ENCODE measurements around the gene SH2D1B. TPM values are rescaled to one million over a fixed set of nuclear protein-coding genes. Genes with fewer than 3 reads are reported as not detected.

Gene SH2D1B
- total and polyA plus RNA-seq, 2 donors (not counting 3 experiments of a cell fraction or from before 2014, with no cell fraction given): not detected

GRCh38 chr1:162388615-162389014 is 23.3 kb downstream of the SH2D1B start:
- BruUV-seq (replicated peaks): no TSS peak
- Histone ChIP-seq H3K9me1 (replicated peaks; ENCODE audit: control insufficient read depth, extremely low read depth, insufficient read depth, low read length) (no peaks in the 10 kb centered on the region), H3K36me3 (ENCODE audit: control insufficient read depth in 2 of 2, extremely low read depth in 1 of 2, insufficient read depth in 2 of 2, low read length in 2 of 2) (peaks cover 0 to under 1% of the 10 kb centered on the region in 2 experiments), H3K27me3 (ENCODE audit: control insufficient read depth in 2 of 2, insufficient read depth in 2 of 2, low read length in 2 of 2) (no peaks in the 10 kb centered on the region), H4K20me1 (replicated peaks; ENCODE audit: control insufficient read depth, extremely low read depth, insufficient read depth, low read length) (no peaks in the 10 kb centered on the region), H3K4me3 (replicated peaks in 1 of 3; ENCODE audit: insufficient read depth in 1 of 3, low read depth in 1 of 3, low read length in 3 of 3) (no peak overlapping the region), H3K9ac (replicated peaks; ENCODE audit: extremely low read depth, insufficient read depth, low read length) (no peak overlapping the region), H3K4me2 (ENCODE audit: insufficient read depth, low read length) (no peak overlapping the region), H3K9me3 (replicated peaks; ENCODE audit: control insufficient read depth, insufficient read depth, low read length) (no peaks in the 10 kb centered on the region), H2AFZ (ENCODE audit: low read depth, low read length) (no peak overlapping the region), H3K4me1 (ENCODE audit: control insufficient read depth, extremely low read depth, insufficient read depth, low read length) (no peaks in the 10 kb centered on the region), H3K79me2 (ENCODE audit: control insufficient read depth, insufficient read depth, low read length) (no peaks in the 10 kb centered on the region), H3K27ac (ENCODE audit: insufficient read depth, low read depth, low read length) (no peak overlapping the region)
- ChIA-PET CTCF (interaction anchor here (0.9 to 4.5 kb wide), 5 partner anchors 31 to 352 kb away, joined by 3 to 51 read pairs (median 4); no protein-coding TSS in a partner anchor), POLR2A (no interaction called here)
- TF ChIP-seq POLR2A (IDR thresholded peaks at IDR 0.05; ENCODE audit: low read depth, low read length) (no peak), MAX (IDR thresholded peaks at IDR 0.05; ENCODE audit: insufficient read depth, insufficient read length) (no peak), GATA2 (IDR thresholded peaks at IDR 0.05; ENCODE audit: insufficient read depth, insufficient read length, low read depth, low read length) (no peak), CTCF (IDR thresholded peaks at IDR 0.05; ENCODE audit: extremely low read depth in 1 of 2, insufficient read depth in 1 of 2, low read depth in 1 of 2, low read length in 2 of 2) (no peak), EZH2 (IDR thresholded peaks at IDR 0.05; ENCODE audit: borderline replicate concordance, low read depth, low read length, severe bottlenecking) (no peak), MYC (IDR thresholded peaks at IDR 0.05; ENCODE audit: low read depth, low read length) (no peak), POLR2AphosphoS5 (IDR thresholded peaks at IDR 0.05; ENCODE audit: insufficient read depth, low read depth, low read length) (no peak), FOS (IDR thresholded peaks at IDR 0.05; ENCODE audit: borderline replicate concordance, insufficient read depth, low read length) (no peak), JUN (IDR thresholded peaks at IDR 0.05; ENCODE audit: borderline replicate concordance, insufficient read depth, insufficient read length, low read depth) (no peak)
- no peak for FAIRE-seq
- dilution Hi-C loops (cut with MboI; ENCODE audit: extremely low pct_ligation_motif_present, low sequenced_read_pairs): no loop called here
- intact Hi-C loops (cut with micrococcal nuclease): no loop called here
- DNase-seq (ENCODE audit: low read depth, low spot score): no peak
